D721Med (cell line): ENCODE results near the gene HTT-AS.
"Not testable (repeated sequence)": the region's sequence is repeated elsewhere in the genome, so short reads cannot be mapped to it uniquely, and the experiment has no call there.

Source experiments
- DNase-seq: peaks from one replicate; pipeline ENCODE4 v3.0.0; 2011; ENCODE audit warnings: low spot score; ENCODE audit not compliant: insufficient read length
- FAIRE-seq: peaks from 2 replicates; lab custom pipeline; 2011; peaks lifted over from hg19 to GRCh38; lab: Jason Lieb, UNC
- CTCF ChIP-seq: IDR thresholded peaks from 2 replicates; pipeline ENCODE4 v1.5.1; 2012; ENCODE audit warnings: mild to moderate bottlenecking, control low read depth; ENCODE audit not compliant: insufficient read depth; ENCODE audit errors: missing control alignments

Gene HTT-AS

DNA sequence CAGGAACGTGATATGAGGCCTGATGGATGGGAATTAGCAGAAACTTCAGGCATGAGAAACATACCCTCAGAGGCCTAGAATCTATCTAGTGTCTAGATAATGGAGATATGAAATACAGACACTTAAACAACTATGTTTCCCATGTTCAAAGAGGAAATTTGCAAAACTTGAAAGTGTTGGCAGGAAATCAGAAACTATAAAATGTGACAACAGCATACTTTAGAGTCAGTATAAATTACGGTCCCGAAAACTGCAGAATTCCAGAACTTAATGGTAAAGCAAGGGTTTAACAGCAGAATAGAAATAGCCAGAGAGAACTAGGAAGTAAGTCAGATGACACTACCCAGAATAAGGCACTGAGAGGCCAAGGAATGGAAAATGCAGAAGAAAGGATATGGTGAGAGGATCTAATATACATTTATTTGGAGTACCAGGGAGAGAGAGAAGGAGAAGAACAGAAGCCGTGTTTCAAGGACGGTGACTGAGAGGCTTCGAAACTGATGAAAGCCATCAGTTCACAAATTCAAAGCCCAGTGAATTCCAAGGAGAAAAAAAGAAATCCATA, 7.4 kb downstream of the HTT-AS start:
- DNase-seq = no peak
- TF ChIP-seq CTCF = no peak
- FAIRE-seq = no peak

GRCh38 chr4:3065551-3065950, 8.8 kb downstream of the HTT-AS start:
- FAIRE-seq = no peak
- no peak for DNase-seq
- TF ChIP-seq CTCF = no peak

- FAIRE-seq = no peak
- no peak for TF ChIP-seq CTCF
- DNase-seq = no peak
These were observed 11.9 kb downstream of the HTT-AS start for GRCh38 chr4:3062471-3062870.

DNA sequence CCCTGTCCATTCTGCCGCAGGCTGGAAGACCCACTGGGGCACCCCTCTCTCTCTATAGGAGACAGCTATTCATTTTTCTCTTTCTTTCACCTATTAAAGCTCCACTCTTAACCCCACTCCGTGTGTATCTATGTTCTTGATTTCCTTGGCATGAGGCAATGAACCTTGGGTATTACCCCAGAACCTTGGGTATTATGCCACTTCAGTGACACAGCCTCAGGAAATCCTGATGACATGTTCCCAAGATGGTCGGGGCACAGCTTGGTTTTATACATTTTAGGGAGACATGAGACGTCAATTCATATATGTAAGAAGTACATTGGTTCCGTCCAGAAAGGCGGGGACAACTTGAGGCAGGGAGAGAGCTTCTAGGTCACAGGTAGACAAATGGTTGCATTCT, 13.4 kb downstream of the HTT-AS start:
- no peak for FAIRE-seq
- no peak for DNase-seq
- TF ChIP-seq CTCF = no peak

GRCh38 chr4:3059943-3060342, 14.4 kb downstream of the HTT-AS start:
- no peak for FAIRE-seq
- DNase-seq = no peak
- no peak for TF ChIP-seq CTCF

GRCh38 chr4:3054169-3054759, 20.1 kb downstream of the HTT-AS start:
- no peak for TF ChIP-seq CTCF
- DNase-seq (no peak), FAIRE-seq (no peak)

DNA sequence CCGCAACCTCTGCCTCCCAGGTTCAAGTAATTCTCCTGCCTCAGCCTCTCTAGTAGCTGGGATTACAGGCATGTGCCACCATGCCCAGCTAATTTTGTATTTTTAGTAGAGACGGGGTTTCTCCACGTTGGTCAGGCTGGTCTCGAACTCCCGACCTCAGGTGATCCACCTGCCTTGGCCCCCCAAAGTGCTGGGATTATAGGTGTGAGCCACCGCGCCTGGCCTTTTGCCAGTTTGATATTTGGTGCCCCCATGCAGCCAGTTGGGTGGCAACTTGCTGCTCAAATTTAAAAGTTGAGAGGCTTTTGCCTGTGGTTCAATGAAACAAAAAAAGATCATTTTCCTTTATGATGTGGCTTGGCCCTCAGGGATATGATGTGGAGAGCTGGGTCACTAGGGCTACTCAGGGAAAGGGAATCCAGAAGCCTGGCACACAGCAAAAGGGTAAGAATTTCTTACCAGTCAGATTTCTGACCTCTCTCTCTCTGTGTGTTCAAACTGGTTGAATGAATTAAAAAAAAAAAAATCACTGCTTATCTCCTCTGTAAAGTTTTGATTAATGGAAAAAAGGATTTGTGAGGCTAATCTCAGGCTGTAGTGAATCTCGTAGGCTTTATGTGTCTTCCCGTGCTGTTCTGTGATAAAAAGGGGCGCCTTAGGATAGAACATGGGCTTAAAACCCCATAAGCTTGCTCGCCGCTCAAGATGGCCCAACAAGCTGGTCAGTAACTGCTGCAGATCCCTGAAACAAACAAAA, 23.0 kb downstream of the HTT-AS start:
- DNase-seq, FAIRE-seq: not testable (repeated sequence)
